Hepatocyte (in vitro differentiated cells): Measurements from ENCODE around the gene RASSF4.

ENCODE experiments used
- EZH2 ChIP-seq: fragments of 200-600 bp; sonication (generic); IDR thresholded peaks from 2 replicates; pipeline ENCODE4 v1.6.1; 2016; ENCODE audit warnings: antibody characterized with exemption, mild to moderate bottlenecking, borderline replicate concordance
- TF ChIP-seq, protein P1 (sequence below): fragments of 200-600 bp; sonication (generic); IDR thresholded peaks from 2 replicates; pipeline ENCODE4 v1.5.1; 2016; ENCODE audit warnings: antibody characterized with exemption, mild to moderate bottlenecking; ENCODE audit not compliant: poor library complexity

DNA sequence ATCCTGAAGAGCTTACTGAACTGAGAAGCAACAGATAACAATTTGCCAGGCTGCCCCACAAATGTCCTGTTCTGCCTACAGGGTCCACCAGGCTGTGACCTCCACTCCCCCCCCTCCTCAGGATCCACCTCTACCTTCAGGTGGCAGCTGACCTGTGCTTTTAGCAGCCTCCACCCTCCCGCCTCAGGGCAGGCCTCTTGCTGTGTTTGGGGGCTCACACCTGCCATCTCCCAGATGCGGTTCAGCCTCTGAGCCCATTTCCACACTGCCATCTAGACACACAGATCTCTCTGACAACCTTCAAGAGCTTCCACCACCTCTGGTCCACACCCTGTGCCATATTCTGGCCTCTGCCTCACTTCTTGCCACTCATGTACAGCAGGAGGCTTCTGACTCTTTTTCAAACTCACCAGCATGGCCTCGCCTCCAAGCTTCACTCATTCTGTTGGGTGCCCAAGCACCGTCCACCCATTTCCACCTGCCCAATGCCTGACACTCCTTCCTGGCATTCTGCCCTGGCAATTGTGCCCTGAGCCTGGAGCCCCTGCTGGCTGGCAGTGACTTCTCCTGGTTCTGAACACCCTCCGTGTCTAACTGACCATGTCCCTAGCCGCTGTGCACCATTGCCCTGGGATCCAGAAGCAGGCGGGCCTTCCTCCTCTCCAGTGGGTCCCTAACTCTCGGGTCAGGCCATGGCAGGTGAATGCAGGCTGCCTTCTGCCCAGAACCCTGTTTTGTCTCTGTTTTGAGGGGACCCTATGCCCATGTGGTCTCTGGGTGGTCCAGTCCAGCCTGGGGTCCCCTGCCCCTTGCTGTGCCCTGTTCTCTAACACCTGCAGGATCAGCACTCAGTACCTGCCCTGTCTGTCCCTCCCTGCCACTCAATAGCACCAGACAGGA lies 30.0 kb upstream of the RASSF4 start:
- TF ChIP-seq, protein P1, sequence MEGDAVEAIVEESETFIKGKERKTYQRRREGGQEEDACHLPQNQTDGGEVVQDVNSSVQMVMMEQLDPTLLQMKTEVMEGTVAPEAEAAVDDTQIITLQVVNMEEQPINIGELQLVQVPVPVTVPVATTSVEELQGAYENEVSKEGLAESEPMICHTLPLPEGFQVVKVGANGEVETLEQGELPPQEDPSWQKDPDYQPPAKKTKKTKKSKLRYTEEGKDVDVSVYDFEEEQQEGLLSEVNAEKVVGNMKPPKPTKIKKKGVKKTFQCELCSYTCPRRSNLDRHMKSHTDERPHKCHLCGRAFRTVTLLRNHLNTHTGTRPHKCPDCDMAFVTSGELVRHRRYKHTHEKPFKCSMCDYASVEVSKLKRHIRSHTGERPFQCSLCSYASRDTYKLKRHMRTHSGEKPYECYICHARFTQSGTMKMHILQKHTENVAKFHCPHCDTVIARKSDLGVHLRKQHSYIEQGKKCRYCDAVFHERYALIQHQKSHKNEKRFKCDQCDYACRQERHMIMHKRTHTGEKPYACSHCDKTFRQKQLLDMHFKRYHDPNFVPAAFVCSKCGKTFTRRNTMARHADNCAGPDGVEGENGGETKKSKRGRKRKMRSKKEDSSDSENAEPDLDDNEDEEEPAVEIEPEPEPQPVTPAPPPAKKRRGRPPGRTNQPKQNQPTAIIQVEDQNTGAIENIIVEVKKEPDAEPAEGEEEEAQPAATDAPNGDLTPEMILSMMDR = no peak
- TF ChIP-seq EZH2 = no peak
